Stimulated activated memory B cell treated with anti-CD40 and anti-IgM and Interleukin-4, amounts not matched to agents 10 μg/mL and 1 μg/mL and 100 μg/mL, for 72 hours (primary cell): Measurements from ENCODE around the gene KLB.
"Not testable (repeated sequence)": the region's sequence is repeated elsewhere in the genome, so short reads cannot be mapped to it uniquely, and the experiment has no call there.

Experiments used
- ATAC-seq: fragments of 150-1000 bp; cut with Tn5 transposase; 2 replicates; pipeline ENCODE4 v1.10.0; 2021
- H3K27ac Mint-ChIP-seq: one replicate; pipeline ENCODE4 v1.8.0; 2022; ENCODE audit warnings: mild to moderate bottlenecking, mixed read lengths
- H3K27me3 Mint-ChIP-seq: one replicate; pipeline ENCODE4 v1.8.0; 2022; ENCODE audit warnings: mixed read lengths
- H3K36me3 Mint-ChIP-seq: one replicate; pipeline ENCODE4 v1.8.0; 2022; ENCODE audit warnings: mixed read lengths
- H3K4me1 Mint-ChIP-seq: one replicate; pipeline ENCODE4 v1.8.0; 2022; ENCODE audit warnings: mixed read lengths
- H3K4me3 Mint-ChIP-seq: one replicate; pipeline ENCODE4 v1.8.0; 2022; ENCODE audit warnings: mild to moderate bottlenecking, moderate library complexity, mixed read lengths
- H3K9me3 Mint-ChIP-seq: one replicate; pipeline ENCODE4 v1.8.0; 2022; ENCODE audit warnings: mixed read lengths

Gene KLB

GRCh38 chr4:39446842-39447573 lies 40.3 kb downstream of the KLB start:
- peak; percentile 95 for ATAC-seq
- Mint-ChIP-seq H3K27me3 (no peaks in the 10 kb centered on the region), H3K36me3 (peaks cover 12% of the 10 kb centered on the region), H3K4me1 (peaks cover 25% of the 10 kb centered on the region), H3K27ac (peak overlapping the region; percentile 86), H3K4me3 (peak overlapping the region; percentile 72), H3K9me3 (no peaks in the 10 kb centered on the region)

- H3K4me1 Mint-ChIP-seq = peaks cover 29% of the 10 kb centered on the region
- H3K27ac Mint-ChIP-seq = no peak overlapping the region
- peaks cover 42% of the 10 kb centered on the region for H3K36me3 Mint-ChIP-seq
- no peaks in the 10 kb centered on the region for H3K9me3 Mint-ChIP-seq
- H3K4me3 Mint-ChIP-seq = no peak overlapping the region
- ATAC-seq = no peak
- no peaks in the 10 kb centered on the region for H3K27me3 Mint-ChIP-seq
Observed at GRCh38 chr4:39450618-39451017, 43.9 kb downstream of the KLB start.

- Mint-ChIP-seq H3K4me3 (no peak overlapping the region), H3K9me3 (no peaks in the 10 kb centered on the region), H3K4me1 (peaks cover 30% of the 10 kb centered on the region), H3K27me3 (no peaks in the 10 kb centered on the region), H3K36me3 (peaks cover 45% of the 10 kb centered on the region), H3K27ac (no peak overlapping the region)
- no peak for ATAC-seq
Observed at GRCh38 chr4:39451423-39452023, 44.8 kb downstream of the KLB start.

- Mint-ChIP-seq H3K27ac (no peak overlapping the region), H3K4me1 (peaks cover 30% of the 10 kb centered on the region)
Observed at GRCh38 chr4:39452153-39452859, 45.6 kb downstream of the KLB start.

GRCh38 chr4:39452860-39453587 lies 46.3 kb downstream of the KLB start:
- Mint-ChIP-seq H3K4me1 (peaks cover 31% of the 10 kb centered on the region), H3K4me3 (no peak overlapping the region), H3K27me3 (no peaks in the 10 kb centered on the region), H3K27ac (no peak overlapping the region), H3K9me3 (no peaks in the 10 kb centered on the region), H3K36me3 (peaks cover 60% of the 10 kb centered on the region)
- ATAC-seq = no peak

More at GRCh38 chr4:39452153-39452859, 45.6 kb downstream of the KLB start:
- no peak overlapping the region for H3K4me3 Mint-ChIP-seq
- H3K27me3 Mint-ChIP-seq = no peaks in the 10 kb centered on the region
- no peak for ATAC-seq
- H3K9me3 Mint-ChIP-seq = no peaks in the 10 kb centered on the region
- peaks cover 52% of the 10 kb centered on the region for H3K36me3 Mint-ChIP-seq

- Mint-ChIP-seq H3K4me3 (no peak overlapping the region), H3K27me3 (no peaks in the 10 kb centered on the region), H3K9me3 (no peaks in the 10 kb centered on the region), H3K4me1 (peaks cover 35% of the 10 kb centered on the region), H3K27ac (no peak overlapping the region), H3K36me3 (peaks cover 66% of the 10 kb centered on the region)
- ATAC-seq = no peak
Observed at GRCh38 chr4:39453738-39454137, 47.0 kb downstream of the KLB start.

- H3K36me3 Mint-ChIP-seq = peaks cover 65% of the 10 kb centered on the region
- H3K27ac Mint-ChIP-seq = no peak overlapping the region
- peaks cover 31% of the 10 kb centered on the region for H3K4me1 Mint-ChIP-seq
- no peaks in the 10 kb centered on the region for H3K27me3 Mint-ChIP-seq
- no peak for ATAC-seq
- no peaks in the 10 kb centered on the region for H3K9me3 Mint-ChIP-seq
- H3K4me3 Mint-ChIP-seq = no peak overlapping the region
Observed at GRCh38 chr4:39455486-39455885, 48.8 kb downstream of the KLB start.

GRCh38 chr4:39456946-39457763 lies 50.4 kb downstream of the KLB start:
- peaks cover 52% of the 10 kb centered on the region for H3K36me3 Mint-ChIP-seq
- peaks cover 23% of the 10 kb centered on the region for H3K4me1 Mint-ChIP-seq
- no peaks in the 10 kb centered on the region for H3K27me3 Mint-ChIP-seq
- ATAC-seq = no peak
- peak overlapping the region; percentile 98 for H3K4me3 Mint-ChIP-seq
- no peaks in the 10 kb centered on the region for H3K9me3 Mint-ChIP-seq
- peak overlapping the region; percentile 100 for H3K27ac Mint-ChIP-seq

- peak overlapping the region; percentile 100 for H3K27ac Mint-ChIP-seq
- H3K4me3 Mint-ChIP-seq = peak overlapping the region; percentile 98
- peaks cover 20% of the 10 kb centered on the region for H3K4me1 Mint-ChIP-seq
- H3K36me3 Mint-ChIP-seq = peaks cover 42% of the 10 kb centered on the region
- ATAC-seq, H3K27me3 Mint-ChIP-seq, H3K9me3 Mint-ChIP-seq: not testable (repeated sequence)
Observed at GRCh38 chr4:39458161-39458504, 51.4 kb downstream of the KLB start.

- Mint-ChIP-seq H3K9me3 (no peaks in the 10 kb centered on the region), H3K27ac (peak within 1 kb of the TSS; percentile 100), H3K4me3 (peak within 1 kb of the TSS; percentile 98), H3K27me3 (no peaks in the 10 kb centered on the region), H3K36me3 (peaks cover 40% of the 10 kb centered on the region), H3K4me1 (peaks cover 20% of the 10 kb centered on the region)
- peak; percentile 94 for ATAC-seq
Observed at GRCh38 chr4:39458505-39459300, 52.0 kb downstream of the KLB start, which contains the start of the genes LIAS and RPL9. LIAS (plus strand) TSS chr4:39459056; CDS start chr4:39459118, 62 bp downstream. RPL9 (minus strand) TSS chr4:39458922; CDS start chr4:39458439, 483 bp downstream.

- H3K36me3 Mint-ChIP-seq = peaks cover 14% of the 10 kb centered on the region
- H3K27ac Mint-ChIP-seq = no peak overlapping the region
- no peaks in the 10 kb centered on the region for H3K27me3 Mint-ChIP-seq
- H3K9me3 Mint-ChIP-seq = no peaks in the 10 kb centered on the region
- peaks cover 8% of the 10 kb centered on the region for H3K4me1 Mint-ChIP-seq
- ATAC-seq = no peak
- no peak overlapping the region for H3K4me3 Mint-ChIP-seq
Observed at GRCh38 chr4:39464886-39465501, 58.3 kb downstream of the KLB start.

- H3K4me1 Mint-ChIP-seq = peaks cover 11% of the 10 kb centered on the region
- peaks cover 14% of the 10 kb centered on the region for H3K36me3 Mint-ChIP-seq
- no peak for ATAC-seq
- no peaks in the 10 kb centered on the region for H3K27me3 Mint-ChIP-seq
- no peak overlapping the region for H3K4me3 Mint-ChIP-seq
- no peak overlapping the region for H3K27ac Mint-ChIP-seq
- H3K9me3 Mint-ChIP-seq = no peaks in the 10 kb centered on the region
Observed at GRCh38 chr4:39466747-39467146, 60.0 kb downstream of the KLB start.

GRCh38 chr4:39467464-39467863 lies 60.7 kb downstream of the KLB start:
- Mint-ChIP-seq H3K36me3 (peaks cover 18% of the 10 kb centered on the region), H3K4me3 (no peak overlapping the region), H3K4me1 (peaks cover 11% of the 10 kb centered on the region), H3K27me3 (no peaks in the 10 kb centered on the region), H3K27ac (no peak overlapping the region), H3K9me3 (no peaks in the 10 kb centered on the region)
- ATAC-seq = no peak
